ENCODE data around the gene DNAH3.

DNA sequence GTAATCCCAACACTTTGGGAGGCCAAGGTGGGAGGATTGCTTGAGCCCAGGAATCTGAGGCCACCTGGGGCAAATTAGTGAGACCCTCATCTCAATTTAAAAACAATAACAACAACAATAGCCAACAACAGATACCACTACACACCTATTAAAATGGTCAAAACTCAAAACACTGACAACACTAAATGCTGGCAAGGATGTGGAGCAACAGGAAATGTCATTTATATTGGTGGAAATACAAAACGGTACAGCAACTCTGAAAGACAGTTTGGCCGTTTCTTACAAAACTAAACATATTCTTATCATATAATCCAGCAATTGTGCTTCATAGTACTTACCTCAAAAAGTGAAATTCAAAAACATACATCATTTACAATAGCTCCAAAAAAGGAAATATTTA, 57.7 kb downstream of the DNAH3 start:
- no peak for TF ChIP-seq POLR2AphosphoS5 (IDR thresholded peaks at IDR 0.05; ENCODE audit: low read depth, low read length)
- TF ChIP-seq SIN3A (IDR thresholded peaks at IDR 0.05; ENCODE audit: borderline replicate concordance, insufficient read depth, low read length) = no peak
